Measurements from ENCODE around the gene BAD.

- TF ChIP-seq CTCF (IDR thresholded peaks at IDR 0.05; ENCODE audit: poor library complexity) (no peak), EZH2 (IDR thresholded peaks at IDR 0.05; ENCODE audit: borderline replicate concordance) (no peak)
Measured at GRCh38 chr11:64278576-64279190, 5.8 kb downstream of the BAD start.

All from hepatocyte (in vitro differentiated cells).